Nephron (organoid): ENCODE results near the gene MTFR1L.
A peak's percentile ranks its signal among the peaks of the same experiment; 100 is the strongest.

Source experiments
- H3K27ac Mint-ChIP-seq, 3 experiments: 2 replicates each; pipeline ENCODE4 v1.8.0; 2020; ENCODE audit warnings: mixed read lengths in 3 of 3, mild to moderate bottlenecking in 2 of 3, moderate library complexity in 1 of 3
- H3K27me3 Mint-ChIP-seq: 2 replicates; pipeline ENCODE4 v1.8.0; 2021; ENCODE audit warnings: low read depth, mild to moderate bottlenecking, moderate library complexity, mixed read lengths
- H3K36me3 Mint-ChIP-seq: 2 replicates; pipeline ENCODE4 v1.8.0; 2020; ENCODE audit warnings: low read depth, mixed read lengths
- H3K4me1 Mint-ChIP-seq: 2 replicates; pipeline ENCODE4 v1.8.0; 2020; ENCODE audit warnings: mixed read lengths
- H3K4me3 Mint-ChIP-seq, 3 experiments: 2 replicates each; pipeline ENCODE4 v1.8.0; 2020; ENCODE audit warnings: mild to moderate bottlenecking in 3 of 3, mixed read lengths in 3 of 3, moderate library complexity in 2 of 3
- H3K9me3 Mint-ChIP-seq: 2 replicates; pipeline ENCODE4 v1.8.0; 2020; ENCODE audit warnings: mixed read lengths
- TF ChIP-seq, protein P1 (sequence below), 3 experiments: fragments of 200-600 bp; sonication (generic); IDR thresholded peaks; one replicate each; pipeline ENCODE4 v1.5.0; 2021; ENCODE audit warnings: antibody characterized with exemption in 3 of 3; ENCODE audit not compliant: unreplicated experiment in 3 of 3

Gene MTFR1L

DNA sequence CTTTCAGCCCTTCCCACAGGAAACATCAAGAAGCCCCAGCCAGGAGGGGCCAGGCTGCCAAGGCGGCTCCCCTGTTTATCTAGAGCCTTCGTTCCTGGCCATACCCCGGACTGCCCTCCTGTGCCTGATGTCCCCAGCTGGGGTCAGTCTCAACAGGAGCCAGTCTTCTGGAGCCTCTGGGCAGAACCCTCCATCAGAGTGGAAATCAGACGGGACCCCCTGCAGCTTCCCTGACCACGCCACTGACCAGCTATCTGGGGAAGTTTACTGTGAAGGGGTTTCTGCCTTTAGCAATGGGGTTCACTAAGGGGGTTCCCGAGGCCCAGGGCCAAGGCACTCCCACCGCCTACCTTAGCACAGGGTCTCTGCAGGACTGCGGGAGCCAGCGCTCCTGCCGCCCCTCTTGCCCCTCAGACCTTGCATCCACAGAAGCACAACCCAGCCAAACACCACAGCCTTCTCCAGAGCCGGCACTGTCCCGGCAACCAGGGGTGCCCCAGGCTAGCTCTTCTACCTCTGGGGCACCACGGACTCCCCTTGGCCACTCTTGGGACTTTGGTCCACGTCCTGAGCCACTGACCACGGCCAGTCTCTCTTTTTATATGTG is 3.5 kb upstream of the MTFR1L start:
- peaks cover 24% of the 10 kb centered on the region for H3K4me1 Mint-ChIP-seq
- peaks cover 17% of the 10 kb centered on the region for H3K36me3 Mint-ChIP-seq
- peak overlapping the region in 2 of 3 experiments; percentile 10 to 48 for H3K4me3 Mint-ChIP-seq
- no peak overlapping the region for H3K27ac Mint-ChIP-seq
- no peaks in the 10 kb centered on the region for H3K27me3 Mint-ChIP-seq
- H3K9me3 Mint-ChIP-seq, result no peaks in the 10 kb centered on the region
- TF ChIP-seq, protein P1, sequence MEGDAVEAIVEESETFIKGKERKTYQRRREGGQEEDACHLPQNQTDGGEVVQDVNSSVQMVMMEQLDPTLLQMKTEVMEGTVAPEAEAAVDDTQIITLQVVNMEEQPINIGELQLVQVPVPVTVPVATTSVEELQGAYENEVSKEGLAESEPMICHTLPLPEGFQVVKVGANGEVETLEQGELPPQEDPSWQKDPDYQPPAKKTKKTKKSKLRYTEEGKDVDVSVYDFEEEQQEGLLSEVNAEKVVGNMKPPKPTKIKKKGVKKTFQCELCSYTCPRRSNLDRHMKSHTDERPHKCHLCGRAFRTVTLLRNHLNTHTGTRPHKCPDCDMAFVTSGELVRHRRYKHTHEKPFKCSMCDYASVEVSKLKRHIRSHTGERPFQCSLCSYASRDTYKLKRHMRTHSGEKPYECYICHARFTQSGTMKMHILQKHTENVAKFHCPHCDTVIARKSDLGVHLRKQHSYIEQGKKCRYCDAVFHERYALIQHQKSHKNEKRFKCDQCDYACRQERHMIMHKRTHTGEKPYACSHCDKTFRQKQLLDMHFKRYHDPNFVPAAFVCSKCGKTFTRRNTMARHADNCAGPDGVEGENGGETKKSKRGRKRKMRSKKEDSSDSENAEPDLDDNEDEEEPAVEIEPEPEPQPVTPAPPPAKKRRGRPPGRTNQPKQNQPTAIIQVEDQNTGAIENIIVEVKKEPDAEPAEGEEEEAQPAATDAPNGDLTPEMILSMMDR (IDR thresholded peaks at IDR 0.05; ENCODE audit: unreplicated experiment in 3 of 3), result no peak

DNA sequence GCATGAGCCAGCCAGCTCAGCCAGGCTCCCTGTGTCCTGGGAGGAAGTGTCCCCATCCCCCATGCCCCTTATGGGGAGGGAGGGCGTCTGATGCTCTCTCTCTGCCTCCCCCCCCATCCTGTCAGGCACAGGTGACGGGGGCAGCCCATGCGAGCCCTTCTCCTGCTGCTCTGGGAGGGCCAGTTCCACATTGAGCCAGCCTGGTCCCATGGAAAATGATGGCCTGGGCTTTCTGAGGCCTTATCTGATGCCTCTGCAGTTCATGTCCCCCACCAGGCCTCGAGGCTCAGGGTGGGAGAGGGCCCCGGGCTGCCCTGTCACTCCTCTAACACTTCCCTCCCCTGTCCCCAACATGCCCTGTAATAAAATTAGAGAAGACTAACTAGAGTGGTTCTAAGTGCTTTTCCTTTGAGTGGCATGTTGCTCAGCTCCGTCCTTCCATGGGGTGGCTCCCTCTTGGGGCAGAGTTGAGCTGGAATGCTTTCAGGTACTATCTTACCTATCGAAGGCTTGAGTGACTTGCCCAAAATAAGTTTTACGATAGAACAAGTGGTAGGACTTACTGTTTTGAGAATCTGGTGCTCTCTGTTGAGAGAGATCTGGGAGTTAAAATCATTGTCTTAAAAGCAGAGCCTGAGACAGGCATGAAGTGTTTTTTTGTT is 1.8 kb upstream of the MTFR1L start:
- H3K27me3 Mint-ChIP-seq, result no peaks in the 10 kb centered on the region
- TF ChIP-seq, protein P1 (IDR thresholded peaks at IDR 0.05; ENCODE audit: unreplicated experiment in 3 of 3), result peak in 1 of 3 experiments; percentile 14
- peaks cover 14% of the 10 kb centered on the region for H3K36me3 Mint-ChIP-seq
- H3K4me1 Mint-ChIP-seq, result peaks cover 37% of the 10 kb centered on the region
- H3K27ac Mint-ChIP-seq, result peak overlapping the region; percentile 99 to 100 (median 100)
- H3K4me3 Mint-ChIP-seq, result peak overlapping the region; percentile 98 to 99 (median 98)
- no peaks in the 10 kb centered on the region for H3K9me3 Mint-ChIP-seq

GRCh38 chr1:25818569-25818968 is 1.2 kb upstream of the MTFR1L start:
- Mint-ChIP-seq H3K27me3 (no peaks in the 10 kb centered on the region), H3K36me3 (peaks cover 10% of the 10 kb centered on the region), H3K4me3 (peak overlapping the region; percentile 98 to 99 (median 98)), H3K9me3 (no peaks in the 10 kb centered on the region), H3K27ac (peak overlapping the region; percentile 99 to 100 (median 100)), H3K4me1 (peaks cover 37% of the 10 kb centered on the region)
- TF ChIP-seq, protein P1 (IDR thresholded peaks at IDR 0.05; ENCODE audit: unreplicated experiment in 3 of 3), result no peak

DNA sequence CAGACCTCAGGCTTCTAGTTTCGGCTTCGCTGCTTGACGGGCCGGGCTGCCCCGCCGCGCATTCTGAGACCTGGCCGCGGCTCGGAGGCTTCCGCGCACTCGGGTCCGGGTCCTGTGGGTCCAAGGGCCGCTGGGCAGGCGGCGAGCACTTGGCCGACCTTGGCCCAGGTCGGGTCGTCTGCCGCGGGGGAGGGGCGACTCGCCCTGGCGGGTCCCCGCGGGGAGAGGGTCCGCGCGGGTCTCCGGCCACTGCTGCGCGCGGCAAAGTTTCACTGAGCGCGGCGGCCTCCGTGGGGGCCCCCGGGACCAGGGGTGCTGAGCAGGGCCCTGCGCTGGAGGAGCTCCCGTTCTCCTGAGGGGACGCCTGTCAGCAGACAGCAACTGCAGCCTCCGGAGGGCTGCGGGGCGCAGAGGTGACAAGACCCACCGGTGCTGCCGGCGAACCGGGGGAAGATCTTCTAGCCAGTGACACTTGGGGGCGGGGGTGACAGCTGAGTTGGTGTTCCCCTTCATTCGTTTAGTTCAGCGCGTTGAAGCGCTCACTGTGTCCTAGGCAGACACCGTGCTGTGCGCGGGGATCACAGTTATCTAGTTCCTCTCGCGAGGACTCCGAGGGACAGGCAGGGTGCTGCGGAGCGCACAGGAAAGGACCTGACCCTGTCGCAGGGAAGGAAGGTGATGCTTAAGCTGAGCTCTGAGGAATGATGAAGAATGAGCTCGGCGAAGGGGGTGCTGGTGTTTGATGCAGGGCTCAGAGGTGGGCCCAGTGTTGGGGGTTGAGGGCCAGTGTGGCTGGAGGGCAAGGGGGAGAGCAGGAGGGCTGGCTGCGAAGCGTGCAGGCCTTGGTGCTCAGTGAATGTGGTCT is 725 bp downstream of the MTFR1L start:
- no peaks in the 10 kb centered on the region for H3K27me3 Mint-ChIP-seq
- no peaks in the 10 kb centered on the region for H3K9me3 Mint-ChIP-seq
- H3K36me3 Mint-ChIP-seq, result peaks cover under 1% of the 10 kb centered on the region
- peak overlapping the region; percentile 91 to 100 (median 94) for H3K27ac Mint-ChIP-seq
- TF ChIP-seq, protein P1 (IDR thresholded peaks at IDR 0.05; ENCODE audit: unreplicated experiment in 3 of 3), result no peak
- H3K4me1 Mint-ChIP-seq, result peaks cover 37% of the 10 kb centered on the region
- H3K4me3 Mint-ChIP-seq, result peak overlapping the region; percentile 98 to 99 (median 98)

- peaks cover 4% of the 10 kb centered on the region for H3K36me3 Mint-ChIP-seq
- H3K27ac Mint-ChIP-seq, result peak overlapping the region; percentile 91 to 94 (median 94)
- no peaks in the 10 kb centered on the region for H3K27me3 Mint-ChIP-seq
- peaks cover 37% of the 10 kb centered on the region for H3K4me1 Mint-ChIP-seq
- TF ChIP-seq, protein P1 (IDR thresholded peaks at IDR 0.05; ENCODE audit: unreplicated experiment in 3 of 3), result no peak
- H3K9me3 Mint-ChIP-seq, result no peaks in the 10 kb centered on the region
- H3K4me3 Mint-ChIP-seq, result peak overlapping the region; percentile 91 to 97 (median 93)
Measured at GRCh38 chr1:25821112-25821476, 1.3 kb downstream of the MTFR1L start.
